Measurements from ENCODE around the gene LRRFIP1. TPM values are rescaled to one million over a fixed set of nuclear protein-coding genes. Genes with fewer than 3 reads are reported as not detected.
A peak's percentile ranks its signal among the peaks of the same experiment; 100 is the strongest.

Gene LRRFIP1
- total and polyA plus RNA-seq, 4 experiments from 2014 or later, result 88.0 to 198 (median 117) TPM

DNA sequence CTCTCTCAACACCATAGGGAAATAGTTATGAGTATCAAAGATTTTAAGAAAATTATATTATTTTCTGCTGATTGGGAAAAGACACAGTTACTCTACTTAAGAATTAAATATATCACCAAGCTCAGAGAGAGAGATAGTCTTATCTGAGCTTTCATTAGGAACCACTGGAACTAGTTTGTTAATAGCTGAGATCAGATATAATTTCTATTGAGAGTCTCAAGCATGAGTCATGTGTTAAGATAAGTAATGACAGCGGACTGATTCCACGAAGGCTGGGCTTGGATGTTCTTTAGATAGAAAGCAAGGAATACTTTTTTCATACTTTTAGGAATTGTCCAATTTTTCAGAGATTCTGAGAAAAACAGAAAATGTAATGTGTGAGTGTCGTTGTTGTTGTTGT, 126.8 kb downstream of the LRRFIP1 start:
- ChIA-PET POLR2A (ENCODE audit: partially characterized antibody) (interaction anchor here (0.9 kb wide), 1 partner anchor 62 kb away, joined by 3 read pairs; no protein-coding TSS in a partner anchor), CTCF (ENCODE audit: partially characterized antibody) (interaction anchor here (1.1 to 2.6 kb wide), 4 partner anchors 9 to 241 kb away, joined by 3 to 15 read pairs (median 8); no protein-coding TSS in a partner anchor)
- Histone ChIP-seq H3K4me1 (ENCODE audit: insufficient read depth, low read length) (peaks cover 5% of the 10 kb centered on the region), H3K27me3 (ENCODE audit: insufficient read depth, low read length) (no peaks in the 10 kb centered on the region), H3K4me3 (ENCODE audit: low read length in 2 of 2) (no peak overlapping the region), H3K9me3 (ENCODE audit: control insufficient read depth in 1 of 2, low read length in 2 of 2) (no peaks in the 10 kb centered on the region), H3K36me3 (ENCODE audit: insufficient read depth, low read length) (peaks cover 87% of the 10 kb centered on the region), H3K27ac (ENCODE audit: low read depth, low read length) (no peak overlapping the region)
- Mint-ChIP-seq H3K4me1 (peaks cover 3 to 21% (median 8%) of the 10 kb centered on the region in 4 donors), H3K27ac (peak overlapping the region in 1 of 7 donors; percentile 29), H3K27me3 (no peaks in the 10 kb centered on the region), H3K9me3 (no peaks in the 10 kb centered on the region), H3K4me3 (no peak overlapping the region), H3K36me3 (peaks cover 62 to 83% of the 10 kb centered on the region in 2 donors)
- DNase-seq, result no peak
- intact Hi-C loops (cut with micrococcal nuclease), result no loop called here

GRCh38 chr2:237754626-237755248, 127.3 kb downstream of the LRRFIP1 start:
- Mint-ChIP-seq H3K36me3 (peaks cover 61 to 83% of the 10 kb centered on the region in 2 donors), H3K27me3 (no peaks in the 10 kb centered on the region), H3K4me1 (peaks cover 3 to 21% (median 8%) of the 10 kb centered on the region in 4 donors), H3K9me3 (no peaks in the 10 kb centered on the region), H3K27ac (no peak overlapping the region), H3K4me3 (no peak overlapping the region)
- ChIA-PET CTCF (ENCODE audit: partially characterized antibody) (interaction anchor here (0.8 to 2.6 kb wide), 4 partner anchors 9 to 242 kb away, joined by 3 to 15 read pairs (median 8); no protein-coding TSS in a partner anchor), POLR2A (ENCODE audit: partially characterized antibody) (interaction anchor here (0.9 kb wide), 1 partner anchor 63 kb away, joined by 3 read pairs; no protein-coding TSS in a partner anchor)
- H3K4me1 ChIP-seq (ENCODE audit: insufficient read depth, low read length), result peaks cover 5% of the 10 kb centered on the region
- no peak overlapping the region for H3K4me3 ChIP-seq (ENCODE audit: low read length in 2 of 2)
- no peak for DNase-seq
- intact Hi-C loops (cut with micrococcal nuclease), result no loop called here
- no peak overlapping the region for H3K27ac ChIP-seq (ENCODE audit: low read depth, low read length)
- no peaks in the 10 kb centered on the region for H3K27me3 ChIP-seq (ENCODE audit: insufficient read depth, low read length)
- peaks cover 87% of the 10 kb centered on the region for H3K36me3 ChIP-seq (ENCODE audit: insufficient read depth, low read length)
- no peaks in the 10 kb centered on the region for H3K9me3 ChIP-seq (ENCODE audit: control insufficient read depth in 1 of 2, low read length in 2 of 2)

- Mint-ChIP-seq H3K27ac (peak overlapping the region in 1 of 7 donors; percentile 68), H3K27me3 (no peaks in the 10 kb centered on the region), H3K36me3 (peaks cover 71 to 89% of the 10 kb centered on the region in 2 donors), H3K4me1 (peaks cover 0 to 9% (median 3%) of the 10 kb centered on the region in 4 donors), H3K4me3 (no peak overlapping the region), H3K9me3 (no peaks in the 10 kb centered on the region)
- Histone ChIP-seq H3K4me3 (ENCODE audit: low read length in 2 of 2) (no peak overlapping the region), H3K27me3 (ENCODE audit: insufficient read depth, low read length) (no peaks in the 10 kb centered on the region), H3K9me3 (ENCODE audit: control insufficient read depth in 1 of 2, low read length in 2 of 2) (no peaks in the 10 kb centered on the region), H3K36me3 (ENCODE audit: insufficient read depth, low read length) (peaks cover 91% of the 10 kb centered on the region), H3K4me1 (ENCODE audit: insufficient read depth, low read length) (peaks cover 5% of the 10 kb centered on the region), H3K27ac (ENCODE audit: low read depth, low read length) (no peak overlapping the region)
- ChIA-PET POLR2A (ENCODE audit: partially characterized antibody) (no interaction called here), CTCF (ENCODE audit: partially characterized antibody) (interaction anchor here (1.0 to 1.8 kb wide), 2 partner anchors 16 to 86 kb away, joined by 3 to 5 read pairs; no protein-coding TSS in a partner anchor)
- DNase-seq, result peak in 1 of 5 donors; percentile 11
- intact Hi-C loops (cut with micrococcal nuclease), result no loop called here
These were observed 130.2 kb downstream of the LRRFIP1 start for GRCh38 chr2:237757616-237758015.

- peak in 1 of 5 donors; percentile 22 for DNase-seq
- CTCF ChIA-PET (ENCODE audit: partially characterized antibody), result interaction anchor here (1.0 to 1.8 kb wide), 2 partner anchors 16 to 87 kb away, joined by 3 to 5 read pairs; no protein-coding TSS in a partner anchor
- no peaks in the 10 kb centered on the region for H3K9me3 ChIP-seq (ENCODE audit: control insufficient read depth in 1 of 2, low read length in 2 of 2)
- H3K36me3 ChIP-seq (ENCODE audit: insufficient read depth, low read length), result peaks cover 90% of the 10 kb centered on the region
- no peaks in the 10 kb centered on the region for H3K4me1 ChIP-seq (ENCODE audit: insufficient read depth, low read length)
- no peaks in the 10 kb centered on the region for H3K27me3 ChIP-seq (ENCODE audit: insufficient read depth, low read length)
- Mint-ChIP-seq H3K4me3 (no peak overlapping the region), H3K27me3 (no peaks in the 10 kb centered on the region), H3K4me1 (peaks cover 2 to 9% (median 2%) of the 10 kb centered on the region in 4 donors), H3K9me3 (no peaks in the 10 kb centered on the region), H3K36me3 (peaks cover 71 to 89% of the 10 kb centered on the region in 2 donors), H3K27ac (peak overlapping the region in 1 of 7 donors; percentile 24)
- H3K4me3 ChIP-seq (ENCODE audit: low read length in 2 of 2), result no peak overlapping the region
- POLR2A ChIA-PET (ENCODE audit: partially characterized antibody), result interaction anchor here (1.2 kb wide), 1 partner anchor 85 kb away, joined by 3 read pairs; no protein-coding TSS in a partner anchor
- H3K27ac ChIP-seq (ENCODE audit: low read depth, low read length), result no peak overlapping the region
- intact Hi-C loops (cut with micrococcal nuclease), result no loop called here
These were observed 130.8 kb downstream of the LRRFIP1 start for GRCh38 chr2:237758185-237758584.

- Histone ChIP-seq H3K4me1 (ENCODE audit: insufficient read depth, low read length) (no peaks in the 10 kb centered on the region), H3K27ac (ENCODE audit: low read depth, low read length) (no peak overlapping the region), H3K36me3 (ENCODE audit: insufficient read depth, low read length) (peaks cover 82% of the 10 kb centered on the region), H3K9me3 (ENCODE audit: control insufficient read depth in 1 of 2, low read length in 2 of 2) (no peaks in the 10 kb centered on the region), H3K4me3 (ENCODE audit: low read length in 2 of 2) (no peak overlapping the region), H3K27me3 (ENCODE audit: insufficient read depth, low read length) (no peaks in the 10 kb centered on the region)
- no peak for DNase-seq
- Mint-ChIP-seq H3K4me3 (no peak overlapping the region), H3K9me3 (no peaks in the 10 kb centered on the region), H3K36me3 (peaks cover 72 to 90% of the 10 kb centered on the region in 2 donors), H3K27me3 (no peaks in the 10 kb centered on the region), H3K4me1 (peaks cover 2 to 13% (median 5%) of the 10 kb centered on the region in 4 donors), H3K27ac (peak overlapping the region in 2 of 7 donors; percentile 12 to 24)
- CTCF ChIA-PET (ENCODE audit: partially characterized antibody), result interaction anchor here (1.0 kb wide), 1 partner anchor 14 kb away, joined by 3 read pairs; no protein-coding TSS in a partner anchor
- POLR2A ChIA-PET (ENCODE audit: partially characterized antibody), result interaction anchor here (1.2 kb wide), 1 partner anchor 86 kb away, joined by 3 read pairs; no protein-coding TSS in a partner anchor
- intact Hi-C loops (cut with micrococcal nuclease), result no loop called here
These were observed 131.8 kb downstream of the LRRFIP1 start for GRCh38 chr2:237759176-237759575.

GRCh38 chr2:237760506-237761502, 133.4 kb downstream of the LRRFIP1 start:
- H3K9me3 Mint-ChIP-seq, result no peaks in the 10 kb centered on the region
- peaks cover 67 to 85% of the 10 kb centered on the region in 2 donors for H3K36me3 Mint-ChIP-seq
- no peaks in the 10 kb centered on the region for H3K27me3 Mint-ChIP-seq
- ChIA-PET CTCF (ENCODE audit: partially characterized antibody) (interaction anchor here (1.2 to 2.0 kb wide), 2 partner anchors 16 to 88 kb away, joined by 8 to 10 read pairs; no protein-coding TSS in a partner anchor), POLR2A (ENCODE audit: partially characterized antibody) (interaction anchor here (0.6 kb wide), 1 partner anchor 442 kb away, joined by 3 read pairs; no protein-coding TSS in a partner anchor)
- H3K4me1 ChIP-seq (ENCODE audit: insufficient read depth, low read length), result no peaks in the 10 kb centered on the region
- intact Hi-C loops (cut with micrococcal nuclease), result no loop called here
- peaks cover 2 to 13% (median 5%) of the 10 kb centered on the region in 4 donors for H3K4me1 Mint-ChIP-seq
- H3K4me3 Mint-ChIP-seq, result no peak overlapping the region
- peaks cover 69% of the 10 kb centered on the region for H3K36me3 ChIP-seq (ENCODE audit: insufficient read depth, low read length)
- H3K27ac ChIP-seq (ENCODE audit: low read depth, low read length), result no peak overlapping the region
- H3K27ac Mint-ChIP-seq, result peak overlapping the region in 1 of 7 donors; percentile 7
- no peaks in the 10 kb centered on the region for H3K9me3 ChIP-seq (ENCODE audit: control insufficient read depth in 1 of 2, low read length in 2 of 2)
- no peak for DNase-seq
- no peak overlapping the region for H3K4me3 ChIP-seq (ENCODE audit: low read length in 2 of 2)
- no peaks in the 10 kb centered on the region for H3K27me3 ChIP-seq (ENCODE audit: insufficient read depth, low read length)

All from CD4-positive, alpha-beta memory T cell (primary cell).